OCI-LY3 (cell line): ENCODE measurements around the gene MAST2.

ENCODE experiments used
- H2AFZ ChIP-seq: fragments of 200-600, 300-600 bp; shearing (Covaris generic); 2 replicates; pipeline ENCODE4 v1.6.0; 2014; ENCODE audit warnings: antibody characterized with exemption, low read depth, low read length
- H3K27ac ChIP-seq: fragments of 200-600, 300-600 bp; sonication (generic); 2 replicates; pipeline ENCODE4 v1.5.1; 2014; ENCODE audit warnings: mild to moderate bottlenecking, low read length, moderate library complexity, mixed read lengths
- H3K27me3 ChIP-seq: fragments of 200-600, 300-600 bp; sonication (generic); 2 replicates; pipeline ENCODE4 v1.6.1; 2014; ENCODE audit warnings: low read depth, low read length, mixed read lengths
- H3K36me3 ChIP-seq: fragments of 200-600, 300-600 bp; sonication (generic); replicated peaks from 2 replicates; pipeline ENCODE3; 2014; ENCODE audit warnings: low read depth, low read length, mixed read lengths
- H3K4me1 ChIP-seq: fragments of 300-600, 200-600 bp; sonication (generic); 2 replicates; pipeline ENCODE4 v1.6.1; 2014; ENCODE audit warnings: low read length, mixed read lengths
- H3K4me2 ChIP-seq: fragments of 200-600, 300-600 bp; sonication (generic); 2 replicates; pipeline ENCODE4 v1.6.1; 2014; ENCODE audit warnings: low read length, mixed read lengths
- H3K4me3 ChIP-seq: fragments of 300-600, 200-600 bp; sonication (generic); 2 replicates; pipeline ENCODE4 v1.5.1; 2014; ENCODE audit warnings: antibody characterized with exemption, mild to moderate bottlenecking, low read length, moderate library complexity
- H3K79me2 ChIP-seq: fragments of 300-600, 200-600 bp; shearing (Covaris generic); 2 replicates; pipeline ENCODE4 v1.6.1; 2014; ENCODE audit warnings: mild to moderate bottlenecking, low read length, mixed read lengths
- H3K9ac ChIP-seq: fragments of 300-600, 200-600 bp; shearing (Covaris generic); 2 replicates; pipeline ENCODE4 v1.6.0; 2014; ENCODE audit warnings: mild to moderate bottlenecking, low read length, moderate library complexity
- H3K9me3 ChIP-seq: fragments of 200-600, 300-600 bp; shearing (Covaris generic); 2 replicates; pipeline ENCODE4 v1.6.1; 2014; ENCODE audit warnings: low read length, mixed read lengths; ENCODE audit not compliant: insufficient read depth
- H4K20me1 ChIP-seq: fragments of 200-600, 300-600 bp; sonication (generic); 2 replicates; pipeline ENCODE4 v1.6.1; 2016; ENCODE audit warnings: low read length, mixed read lengths; ENCODE audit not compliant: insufficient read depth
- CTCF ChIP-seq: fragments of 200-600, 300-600 bp; sonication (generic); IDR thresholded peaks from 2 replicates; pipeline ENCODE4 v1.5.1; 2014; ENCODE audit warnings: antibody characterized with exemption, low read length, low read depth
- EZH2phosphoT487 ChIP-seq: fragments of 200-600 bp; shearing (Covaris generic); IDR thresholded peaks from 2 replicates; pipeline ENCODE4 v1.6.1; 2018; ENCODE audit warnings: antibody characterized with exemption, mixed run types, low read depth

The MAST2 gene

GRCh38 chr1:46030876-46031660 is 227.7 kb downstream of the MAST2 start:
- H3K36me3 ChIP-seq: no peaks in the 10 kb centered on the region
- no peaks in the 10 kb centered on the region for H3K9me3 ChIP-seq
- H3K27me3 ChIP-seq: no peaks in the 10 kb centered on the region
- no peak overlapping the region for H3K27ac ChIP-seq
- no peak overlapping the region for H3K9ac ChIP-seq
- H3K4me3 ChIP-seq: no peak overlapping the region
- H2AFZ ChIP-seq: no peak overlapping the region
- H3K4me2 ChIP-seq: no peak overlapping the region
- H4K20me1 ChIP-seq: no peaks in the 10 kb centered on the region
- no peaks in the 10 kb centered on the region for H3K4me1 ChIP-seq
- H3K79me2 ChIP-seq: no peaks in the 10 kb centered on the region
- TF ChIP-seq EZH2phosphoT487 (no peak), CTCF (no peak)

- no peaks in the 10 kb centered on the region for H3K9me3 ChIP-seq
- H3K4me2 ChIP-seq: no peak overlapping the region
- no peak overlapping the region for H3K9ac ChIP-seq
- H3K27ac ChIP-seq: no peak overlapping the region
- H3K79me2 ChIP-seq: no peaks in the 10 kb centered on the region
- no peaks in the 10 kb centered on the region for H4K20me1 ChIP-seq
- peaks cover 10% of the 10 kb centered on the region; the same call in 1 of the 2 replicates for H3K4me1 ChIP-seq
- H3K27me3 ChIP-seq: no peaks in the 10 kb centered on the region
- no peak overlapping the region for H2AFZ ChIP-seq
- H3K4me3 ChIP-seq: no peak overlapping the region
- no peak for TF ChIP-seq EZH2phosphoT487
- no peak for TF ChIP-seq CTCF
- H3K36me3 ChIP-seq: no peaks in the 10 kb centered on the region
These were observed 231.4 kb downstream of the MAST2 start for GRCh38 chr1:46034601-46035516.

- H3K4me2 ChIP-seq: peak overlapping the region; percentile 29; the same call in 1 of the 2 replicates
- no peaks in the 10 kb centered on the region for H4K20me1 ChIP-seq
- H3K4me3 ChIP-seq: no peak overlapping the region
- no peaks in the 10 kb centered on the region for H3K27me3 ChIP-seq
- peaks cover 31% of the 10 kb centered on the region for H3K4me1 ChIP-seq
- H3K27ac ChIP-seq: no peak overlapping the region
- no peak overlapping the region for H3K9ac ChIP-seq
- no peak overlapping the region for H2AFZ ChIP-seq
- no peaks in the 10 kb centered on the region for H3K9me3 ChIP-seq
- H3K79me2 ChIP-seq: no peaks in the 10 kb centered on the region
- TF ChIP-seq CTCF (peak; percentile 87), EZH2phosphoT487 (no peak)
- no peaks in the 10 kb centered on the region for H3K36me3 ChIP-seq
These were observed 233.8 kb downstream of the MAST2 start for GRCh38 chr1:46036894-46037839.
